Measurements from ENCODE around the gene FAM118A.

FAM118A gene

GRCh38 chr22:45381348-45381747 is 71.6 kb downstream of the FAM118A start:
- no peak for DNase-seq (ENCODE audit: low spot score)

DNA sequence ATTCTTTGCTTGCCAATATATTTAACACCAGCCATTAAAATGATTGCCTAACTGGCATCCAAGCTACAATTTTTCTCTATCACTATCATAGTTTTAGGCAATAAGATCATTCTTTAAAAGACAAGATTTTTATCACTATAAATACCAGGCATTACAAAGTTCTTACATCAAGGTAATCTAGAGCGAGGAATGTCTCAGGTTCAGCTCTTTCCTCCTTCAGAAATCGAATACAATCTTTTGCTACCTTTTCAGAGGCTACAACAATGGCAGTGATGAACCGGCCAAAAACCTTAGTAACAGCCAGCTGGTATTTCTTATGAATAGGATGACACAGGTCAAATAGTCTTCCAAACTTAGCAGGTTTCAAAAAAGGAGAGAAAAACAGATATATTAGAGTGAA is 79.8 kb downstream of the FAM118A start:
- no peak for DNase-seq (ENCODE audit: low spot score)

Data from CD4-positive, alpha-beta T cell treated with Interleukin-6 at 100 ng/mL for 8 hours (primary cell).